HUDEP-2 (cell line): ENCODE measurements around the gene TBXA2R.

Experiments used
- DNase-seq, 76 experiments: peaks; one replicate each; lab custom pipeline; 2025; ENCODE audit not compliant: unreplicated experiment in 76 of 76; lab: John Stamatoyannopoulos, UW

Gene TBXA2R

GRCh38 chr19:3620817-3621547 is 14.3 kb upstream of the TBXA2R start:
- DNase-seq, result no peak

GRCh38 chr19:3620145-3620816 is 13.6 kb upstream of the TBXA2R start:
- DNase-seq, result peak in 2 of 76 experiments; percentile 9 to 16

GRCh38 chr19:3619631-3620012 is 12.9 kb upstream of the TBXA2R start:
- DNase-seq, result no peak

GRCh38 chr19:3618811-3619630 is 12.3 kb upstream of the TBXA2R start:
- DNase-seq, result no peak

GRCh38 chr19:3618144-3618810 is 11.6 kb upstream of the TBXA2R start:
- peak in 43 of 76 experiments; percentile 4 to 59 (median 34) for DNase-seq

GRCh38 chr19:3617463-3617862 is 10.8 kb upstream of the TBXA2R start:
- DNase-seq, result no peak

GRCh38 chr19:3615524-3616135 is 9.0 kb upstream of the TBXA2R start:
- no peak for DNase-seq

- no peak for DNase-seq
These were observed 8.3 kb upstream of the TBXA2R start for GRCh38 chr19:3614858-3615505.

GRCh38 chr19:3613818-3614661 is 7.4 kb upstream of the TBXA2R start:
- no peak for DNase-seq

GRCh38 chr19:3612901-3613741 is 6.4 kb upstream of the TBXA2R start:
- no peak for DNase-seq

- no peak for DNase-seq
These were observed 5.7 kb upstream of the TBXA2R start for GRCh38 chr19:3612330-3612729.

GRCh38 chr19:3611841-3612240 is 5.2 kb upstream of the TBXA2R start:
- no peak for DNase-seq

GRCh38 chr19:3610745-3611717 is 4.4 kb upstream of the TBXA2R start:
- DNase-seq, result no peak

GRCh38 chr19:3609779-3610719 is 3.4 kb upstream of the TBXA2R start:
- no peak for DNase-seq

GRCh38 chr19:3608750-3609322 is 2.2 kb upstream of the TBXA2R start:
- no peak for DNase-seq
